Measurements from ENCODE around the gene NUP107. TPM values are rescaled to one million over a fixed set of nuclear protein-coding genes. Genes with fewer than 3 reads are reported as not detected.
A peak's percentile ranks its signal among the peaks of the same experiment; 100 is the strongest.
"Not testable (repeated sequence)": the region's sequence is repeated elsewhere in the genome, so short reads cannot be mapped to it uniquely, and the experiment has no call there.

Gene NUP107
- polyA plus RNA-seq = 50.0 TPM
- long read RNA-seq, donor 1, full-length matches to known transcripts = 3 of 13 reads
- long read RNA-seq, donor 1, partial matches to known transcripts = 10 of 13 reads
- long read RNA-seq, donor 1, other reads (novel, unspliced or antisense) = 0 of 13 reads
- long read RNA-seq, donor 2, full-length matches to known transcripts = 2 of 9 reads
- long read RNA-seq, donor 2, partial matches to known transcripts = 7 of 9 reads
- long read RNA-seq, donor 2, other reads (novel, unspliced or antisense) = 0 of 9 reads
- long read RNA-seq, donor 3 = 0 reads
- long read RNA-seq, donor 4 = 0 reads
- long read RNA-seq, donor 5, full-length matches to known transcripts = 4 of 11 reads
- long read RNA-seq, donor 5, partial matches to known transcripts = 7 of 11 reads
- long read RNA-seq, donor 5, other reads (novel, unspliced or antisense) = 0 of 11 reads
- long read RNA-seq, donor 6, full-length matches to known transcripts = 4 of 13 reads
- long read RNA-seq, donor 6, partial matches to known transcripts = 9 of 13 reads
- long read RNA-seq, donor 6, other reads (novel, unspliced or antisense) = 0 of 13 reads
- long read RNA-seq, donor 7, full-length matches to known transcripts = 4 of 19 reads
- long read RNA-seq, donor 7, partial matches to known transcripts = 15 of 19 reads
- long read RNA-seq, donor 7, other reads (novel, unspliced or antisense) = 0 of 19 reads
- long read RNA-seq, donor 8, full-length matches to known transcripts = 3 of 12 reads
- long read RNA-seq, donor 8, partial matches to known transcripts = 9 of 12 reads
- long read RNA-seq, donor 8, other reads (novel, unspliced or antisense) = 0 of 12 reads
- long read RNA-seq, donor 9, full-length matches to known transcripts = 4 of 4 reads
- long read RNA-seq, donor 9, partial matches to known transcripts = 0 of 4 reads
- long read RNA-seq, donor 9, other reads (novel, unspliced or antisense) = 0 of 4 reads
- long read RNA-seq, donor 10, full-length matches to known transcripts = 5 of 24 reads
- long read RNA-seq, donor 10, partial matches to known transcripts = 19 of 24 reads
- long read RNA-seq, donor 10, other reads (novel, unspliced or antisense) = 0 of 24 reads
- long read RNA-seq, donor 11, full-length matches to known transcripts = 1 of 14 reads
- long read RNA-seq, donor 11, partial matches to known transcripts = 13 of 14 reads
- long read RNA-seq, donor 11, other reads (novel, unspliced or antisense) = 0 of 14 reads

- no CpG with 5 or more reads among the region's 44 CpGs for WGBS (ENCODE audit: insufficient coverage, low lambda C conversion rate)
- H3K4me3 ChIP-seq (ENCODE audit: low read length) = peak within 1 kb of the TSS; percentile 79
- no peaks in the 10 kb centered on the region for H3K27me3 ChIP-seq (ENCODE audit: control insufficient read depth, insufficient read depth, low read length)
- peak; percentile 99 for DNase-seq
- peaks cover 4% of the 10 kb centered on the region for H3K4me1 ChIP-seq (ENCODE audit: control insufficient read depth, insufficient read depth, low read length)
- H3K36me3 ChIP-seq (ENCODE audit: control insufficient read depth, insufficient read depth, low read length) = peaks cover 7% of the 10 kb centered on the region
- no peaks in the 10 kb centered on the region for H3K9me3 ChIP-seq (ENCODE audit: control insufficient read depth, low read depth, low read length)
- peak within 1 kb of the TSS; percentile 92 for H3K27ac ChIP-seq (ENCODE audit: low read length)
Observed at GRCh38 chr12:68686595-68687521, at the start of gene NUP107. NUP107 (plus strand) TSS chr12:68686978; CDS start chr12:68687066, 88 bp downstream.

GRCh38 chr12:68637439-68637838 lies 49.3 kb upstream of the NUP107 start:
- not testable (repeated sequence) for H3K27ac ChIP-seq (ENCODE audit: low read length); H3K9me3 ChIP-seq (ENCODE audit: control insufficient read depth, low read depth, low read length); DNase-seq; H3K4me1 ChIP-seq (ENCODE audit: control insufficient read depth, insufficient read depth, low read length); H3K27me3 ChIP-seq (ENCODE audit: control insufficient read depth, insufficient read depth, low read length); H3K4me3 ChIP-seq (ENCODE audit: low read length)
- no CpG with 5 or more reads among the region's 3 CpGs for WGBS (ENCODE audit: insufficient coverage, low lambda C conversion rate)
- H3K36me3 ChIP-seq (ENCODE audit: control insufficient read depth, insufficient read depth, low read length) = peaks cover 10% of the 10 kb centered on the region

- no peak overlapping the region for H3K27ac ChIP-seq (ENCODE audit: low read length)
- H3K9me3 ChIP-seq (ENCODE audit: control insufficient read depth, low read depth, low read length) = no peaks in the 10 kb centered on the region
- no peak overlapping the region for H3K4me3 ChIP-seq (ENCODE audit: low read length)
- no peaks in the 10 kb centered on the region for H3K27me3 ChIP-seq (ENCODE audit: control insufficient read depth, insufficient read depth, low read length)
- DNase-seq = no peak
- H3K36me3 ChIP-seq (ENCODE audit: control insufficient read depth, insufficient read depth, low read length) = peaks cover 14% of the 10 kb centered on the region
- 83% methylated on average over 1 of the region's 3 CpGs for WGBS (ENCODE audit: insufficient coverage, low lambda C conversion rate)
- peaks cover 2% of the 10 kb centered on the region for H3K4me1 ChIP-seq (ENCODE audit: control insufficient read depth, insufficient read depth, low read length)
Observed at GRCh38 chr12:68638171-68638570, 48.6 kb upstream of the NUP107 start.

GRCh38 chr12:68638721-68639395 lies 47.9 kb upstream of the NUP107 start:
- Histone ChIP-seq H3K27ac (ENCODE audit: low read length) (no peak overlapping the region), H3K4me3 (ENCODE audit: low read length) (no peak overlapping the region), H3K4me1 (ENCODE audit: control insufficient read depth, insufficient read depth, low read length) (peaks cover 2% of the 10 kb centered on the region), H3K9me3 (ENCODE audit: control insufficient read depth, low read depth, low read length) (no peaks in the 10 kb centered on the region), H3K36me3 (ENCODE audit: control insufficient read depth, insufficient read depth, low read length) (peaks cover 14% of the 10 kb centered on the region), H3K27me3 (ENCODE audit: control insufficient read depth, insufficient read depth, low read length) (no peaks in the 10 kb centered on the region)
- WGBS (ENCODE audit: insufficient coverage, low lambda C conversion rate) = 94% methylated on average over 8 of the region's 12 CpGs
- DNase-seq = no peak

GRCh38 chr12:68639396-68639767 lies 47.4 kb upstream of the NUP107 start:
- Histone ChIP-seq H3K9me3 (ENCODE audit: control insufficient read depth, low read depth, low read length) (no peaks in the 10 kb centered on the region), H3K27ac (ENCODE audit: low read length) (no peak overlapping the region), H3K36me3 (ENCODE audit: control insufficient read depth, insufficient read depth, low read length) (peaks cover 14% of the 10 kb centered on the region), H3K4me3 (ENCODE audit: low read length) (no peak overlapping the region), H3K4me1 (ENCODE audit: control insufficient read depth, insufficient read depth, low read length) (peaks cover 2% of the 10 kb centered on the region), H3K27me3 (ENCODE audit: control insufficient read depth, insufficient read depth, low read length) (no peaks in the 10 kb centered on the region)
- DNase-seq = no peak
- 100% methylated on average over 1 of the region's 1 CpG for WGBS (ENCODE audit: insufficient coverage, low lambda C conversion rate)

GRCh38 chr12:68641138-68641537 lies 45.6 kb upstream of the NUP107 start:
- H3K27me3 ChIP-seq (ENCODE audit: control insufficient read depth, insufficient read depth, low read length) = no peaks in the 10 kb centered on the region
- WGBS (ENCODE audit: insufficient coverage, low lambda C conversion rate) = 84% methylated on average over 2 of the region's 5 CpGs
- H3K36me3 ChIP-seq (ENCODE audit: control insufficient read depth, insufficient read depth, low read length) = peaks cover 15% of the 10 kb centered on the region
- no peak overlapping the region for H3K27ac ChIP-seq (ENCODE audit: low read length)
- no peaks in the 10 kb centered on the region for H3K9me3 ChIP-seq (ENCODE audit: control insufficient read depth, low read depth, low read length)
- DNase-seq = no peak
- H3K4me3 ChIP-seq (ENCODE audit: low read length) = no peak overlapping the region
- H3K4me1 ChIP-seq (ENCODE audit: control insufficient read depth, insufficient read depth, low read length) = peaks cover 2% of the 10 kb centered on the region

GRCh38 chr12:68646484-68646883 lies 40.3 kb upstream of the NUP107 start:
- Histone ChIP-seq H3K27me3 (ENCODE audit: control insufficient read depth, insufficient read depth, low read length) (no peaks in the 10 kb centered on the region), H3K36me3 (ENCODE audit: control insufficient read depth, insufficient read depth, low read length) (peaks cover 27% of the 10 kb centered on the region), H3K4me3 (ENCODE audit: low read length) (no peak overlapping the region), H3K4me1 (ENCODE audit: control insufficient read depth, insufficient read depth, low read length) (no peaks in the 10 kb centered on the region), H3K9me3 (ENCODE audit: control insufficient read depth, low read depth, low read length) (no peaks in the 10 kb centered on the region), H3K27ac (ENCODE audit: low read length) (no peak overlapping the region)
- 100% methylated on average over 1 of the region's 5 CpGs for WGBS (ENCODE audit: insufficient coverage, low lambda C conversion rate)
- no peak for DNase-seq

GRCh38 chr12:68647507-68647906 lies 39.3 kb upstream of the NUP107 start:
- Histone ChIP-seq H3K4me3 (ENCODE audit: low read length) (no peak overlapping the region), H3K36me3 (ENCODE audit: control insufficient read depth, insufficient read depth, low read length) (peaks cover 35% of the 10 kb centered on the region), H3K27me3 (ENCODE audit: control insufficient read depth, insufficient read depth, low read length) (no peaks in the 10 kb centered on the region), H3K27ac (ENCODE audit: low read length) (no peak overlapping the region), H3K9me3 (ENCODE audit: control insufficient read depth, low read depth, low read length) (no peaks in the 10 kb centered on the region), H3K4me1 (ENCODE audit: control insufficient read depth, insufficient read depth, low read length) (no peaks in the 10 kb centered on the region)
- DNase-seq = no peak
- no CpG with 5 or more reads among the region's 1 CpG for WGBS (ENCODE audit: insufficient coverage, low lambda C conversion rate)

GRCh38 chr12:68648179-68648578 lies 38.6 kb upstream of the NUP107 start:
- peaks cover 39% of the 10 kb centered on the region for H3K36me3 ChIP-seq (ENCODE audit: control insufficient read depth, insufficient read depth, low read length)
- H3K27ac ChIP-seq (ENCODE audit: low read length) = no peak overlapping the region
- DNase-seq = no peak
- H3K4me3 ChIP-seq (ENCODE audit: low read length) = no peak overlapping the region
- no peaks in the 10 kb centered on the region for H3K4me1 ChIP-seq (ENCODE audit: control insufficient read depth, insufficient read depth, low read length)
- 57% methylated on average over 2 of the region's 3 CpGs for WGBS (ENCODE audit: insufficient coverage, low lambda C conversion rate)
- H3K27me3 ChIP-seq (ENCODE audit: control insufficient read depth, insufficient read depth, low read length) = no peaks in the 10 kb centered on the region
- no peaks in the 10 kb centered on the region for H3K9me3 ChIP-seq (ENCODE audit: control insufficient read depth, low read depth, low read length)
